ENCODE results near the gene CITED2. TPM values are rescaled to one million over a fixed set of nuclear protein-coding genes. Genes with fewer than 3 reads are reported as not detected.

The CITED2 gene
- total and polyA plus RNA-seq, 2 experiments from 2014 or later, result 644 to 1,192 TPM

DNA sequence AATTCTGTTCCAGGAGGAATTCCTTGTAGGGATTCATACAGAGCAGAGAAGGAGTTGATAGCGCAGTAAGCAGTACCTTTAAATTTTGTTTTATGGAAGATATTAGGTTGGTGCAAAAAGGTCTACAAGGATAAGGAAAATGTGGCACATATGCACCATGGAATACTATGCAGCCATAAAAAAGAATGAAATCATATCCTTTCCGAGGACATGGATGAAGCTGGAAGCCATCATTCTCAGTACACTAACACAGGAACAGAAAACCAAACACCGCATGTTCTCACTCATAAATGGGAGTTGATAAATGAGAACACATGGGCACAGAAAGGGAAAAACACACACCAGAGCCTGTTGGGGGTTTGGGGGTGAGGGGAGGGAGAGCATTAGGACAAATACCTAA lies 45.2 kb downstream of the CITED2 start:
- in situ Hi-C loops (cut with MboI), result no loop called here
- Histone ChIP-seq H3K27ac (no peak overlapping the region), H3K4me2 (ENCODE audit: unreplicated experiment) (no peak overlapping the region), H2AFZ (no peak overlapping the region), H3K4me1 (ENCODE audit: insufficient read depth) (peaks cover 10% of the 10 kb centered on the region), H3F3A (ENCODE audit: insufficient read depth) (peaks cover under 1% of the 10 kb centered on the region), H3K9ac (no peak overlapping the region), H4K20me1 (ENCODE audit: insufficient read depth) (no peaks in the 10 kb centered on the region), H3K9me3 (ENCODE audit: low read depth) (no peaks in the 10 kb centered on the region), H3K36me3 (ENCODE audit: low read depth) (no peaks in the 10 kb centered on the region), H3K9me2 (ENCODE audit: insufficient read depth) (no peaks in the 10 kb centered on the region), H3K4me3 (no peak overlapping the region), H3K79me2 (ENCODE audit: insufficient read depth) (no peaks in the 10 kb centered on the region), H3K27me3 (replicated peaks; ENCODE audit: insufficient read depth) (no peaks in the 10 kb centered on the region)
- no peak for DNase-seq
- 67% methylated on average over 3 of the region's 3 CpGs for WGBS, 2 experiments (ENCODE audit: low coverage in 1 of 2, low lambda C conversion rate in 2 of 2, missing lambda C conversion rate in 2 of 2)
- no peak for TF ChIP-seq EZH2 (IDR thresholded peaks at IDR 0.05; ENCODE audit: insufficient read depth, poor library complexity, severe bottlenecking)
- TF ChIP-seq EZH2phosphoT487 (IDR thresholded peaks at IDR 0.05; ENCODE audit: insufficient read depth, low read depth), result no peak

DNA sequence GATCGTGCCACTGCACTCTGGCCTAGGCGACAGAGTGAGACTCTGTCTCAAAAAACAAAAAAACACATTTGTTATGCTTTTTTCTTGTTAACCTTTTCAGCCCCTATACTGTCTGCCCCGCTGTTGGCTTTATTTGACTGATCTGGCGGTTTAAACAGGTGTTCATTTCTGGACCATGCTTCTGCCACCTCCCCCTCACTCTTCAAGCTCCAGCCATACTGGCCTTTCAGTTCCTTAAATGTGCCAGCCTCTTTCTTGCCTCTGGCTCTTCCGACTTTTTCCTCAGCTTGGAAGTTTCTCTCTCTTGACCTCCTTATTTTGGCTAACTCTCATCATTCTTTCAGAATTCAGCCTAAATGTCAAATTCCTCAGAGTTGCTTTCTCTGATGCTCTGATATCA lies 47.4 kb downstream of the CITED2 start:
- Histone ChIP-seq H4K20me1 (ENCODE audit: insufficient read depth) (no peaks in the 10 kb centered on the region), H2AFZ (no peak overlapping the region), H3K9me2 (ENCODE audit: insufficient read depth) (no peaks in the 10 kb centered on the region), H3K27ac (no peak overlapping the region), H3K4me2 (ENCODE audit: unreplicated experiment) (no peak overlapping the region), H3K4me3 (no peak overlapping the region), H3K27me3 (replicated peaks; ENCODE audit: insufficient read depth) (no peaks in the 10 kb centered on the region), H3F3A (ENCODE audit: insufficient read depth) (no peaks in the 10 kb centered on the region), H3K4me1 (ENCODE audit: insufficient read depth) (peaks cover 4% of the 10 kb centered on the region; the same call in 1 of the 2 replicates), H3K79me2 (ENCODE audit: insufficient read depth) (no peaks in the 10 kb centered on the region), H3K36me3 (ENCODE audit: low read depth) (no peaks in the 10 kb centered on the region), H3K9me3 (ENCODE audit: low read depth) (no peaks in the 10 kb centered on the region), H3K9ac (no peak overlapping the region)
- in situ Hi-C loops (cut with MboI), result no loop called here
- no peak for DNase-seq
- whole genome bisulfite sequencing, 2 experiments (ENCODE audit: low coverage in 1 of 2, low lambda C conversion rate in 2 of 2, missing lambda C conversion rate in 2 of 2), result 94 to 99% methylated on average over 5 of the region's 5 CpGs
- TF ChIP-seq EZH2 (IDR thresholded peaks at IDR 0.05; ENCODE audit: insufficient read depth, poor library complexity, severe bottlenecking), result no peak
- TF ChIP-seq EZH2phosphoT487 (IDR thresholded peaks at IDR 0.05; ENCODE audit: insufficient read depth, low read depth), result no peak

GRCh38 chr6:139325686-139326085 lies 48.8 kb downstream of the CITED2 start:
- Histone ChIP-seq H2AFZ (no peak overlapping the region), H3K9me2 (ENCODE audit: insufficient read depth) (no peaks in the 10 kb centered on the region), H3K27ac (no peak overlapping the region), H3K4me3 (no peak overlapping the region), H3K4me2 (ENCODE audit: unreplicated experiment) (no peak overlapping the region), H4K20me1 (ENCODE audit: insufficient read depth) (no peaks in the 10 kb centered on the region), H3K9ac (no peak overlapping the region), H3K27me3 (replicated peaks; ENCODE audit: insufficient read depth) (no peaks in the 10 kb centered on the region), H3K36me3 (ENCODE audit: low read depth) (no peaks in the 10 kb centered on the region), H3K9me3 (ENCODE audit: low read depth) (no peaks in the 10 kb centered on the region), H3K4me1 (ENCODE audit: insufficient read depth) (no peaks in the 10 kb centered on the region), H3K79me2 (ENCODE audit: insufficient read depth) (no peaks in the 10 kb centered on the region), H3F3A (ENCODE audit: insufficient read depth) (no peaks in the 10 kb centered on the region)
- in situ Hi-C loops (cut with MboI), result no loop called here
- 77 to 86% methylated on average over 1 of the region's 1 CpG for WGBS, 2 experiments (ENCODE audit: low coverage in 1 of 2, low lambda C conversion rate in 2 of 2, missing lambda C conversion rate in 2 of 2)
- TF ChIP-seq EZH2phosphoT487 (IDR thresholded peaks at IDR 0.05; ENCODE audit: insufficient read depth, low read depth), result no peak
- TF ChIP-seq EZH2 (IDR thresholded peaks at IDR 0.05; ENCODE audit: insufficient read depth, poor library complexity, severe bottlenecking), result no peak
- DNase-seq, result no peak

DNA sequence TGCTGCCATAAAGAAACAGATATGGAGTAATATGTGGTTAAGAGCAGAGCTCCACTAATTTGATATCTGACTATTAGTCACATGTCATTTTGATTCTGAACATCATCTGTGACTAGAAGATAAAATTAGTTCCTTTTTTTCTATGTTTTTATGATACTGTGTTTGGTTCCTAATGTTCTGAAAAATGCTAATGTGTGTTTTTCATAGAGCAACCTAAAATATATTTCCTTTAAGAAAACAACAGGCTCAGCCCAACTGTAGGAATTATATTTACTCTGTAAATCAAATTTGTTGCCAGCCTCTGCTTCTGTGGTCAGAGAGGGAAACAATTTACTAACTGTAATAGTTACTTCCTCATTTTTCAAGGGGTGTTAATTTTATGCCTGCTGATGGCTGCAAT lies 49.3 kb downstream of the CITED2 start:
- H3F3A ChIP-seq (ENCODE audit: insufficient read depth), result no peaks in the 10 kb centered on the region
- DNase-seq, result no peak
- H3K9ac ChIP-seq, result no peak overlapping the region
- TF ChIP-seq EZH2phosphoT487 (IDR thresholded peaks at IDR 0.05; ENCODE audit: insufficient read depth, low read depth) (no peak), EZH2 (IDR thresholded peaks at IDR 0.05; ENCODE audit: insufficient read depth, poor library complexity, severe bottlenecking) (no peak)
- no peaks in the 10 kb centered on the region for H3K9me2 ChIP-seq (ENCODE audit: insufficient read depth)
- no peaks in the 10 kb centered on the region for H3K4me1 ChIP-seq (ENCODE audit: insufficient read depth)
- H3K9me3 ChIP-seq (ENCODE audit: low read depth), result no peaks in the 10 kb centered on the region
- no peaks in the 10 kb centered on the region for H4K20me1 ChIP-seq (ENCODE audit: insufficient read depth)
- H3K36me3 ChIP-seq (ENCODE audit: low read depth), result no peaks in the 10 kb centered on the region
- H3K4me2 ChIP-seq (ENCODE audit: unreplicated experiment), result no peak overlapping the region
- H3K27ac ChIP-seq, result no peak overlapping the region
- in situ Hi-C loops (cut with MboI), result no loop called here
- no peak overlapping the region for H3K4me3 ChIP-seq
- H3K79me2 ChIP-seq (ENCODE audit: insufficient read depth), result no peaks in the 10 kb centered on the region
- H3K27me3 ChIP-seq (replicated peaks; ENCODE audit: insufficient read depth), result no peaks in the 10 kb centered on the region
- no peak overlapping the region for H2AFZ ChIP-seq

- H3F3A ChIP-seq (ENCODE audit: insufficient read depth), result no peaks in the 10 kb centered on the region
- H4K20me1 ChIP-seq (ENCODE audit: insufficient read depth), result no peaks in the 10 kb centered on the region
- H2AFZ ChIP-seq, result no peak overlapping the region
- no peaks in the 10 kb centered on the region for H3K9me3 ChIP-seq (ENCODE audit: low read depth)
- TF ChIP-seq EZH2phosphoT487 (IDR thresholded peaks at IDR 0.05; ENCODE audit: insufficient read depth, low read depth), result no peak
- no peak for TF ChIP-seq EZH2 (IDR thresholded peaks at IDR 0.05; ENCODE audit: insufficient read depth, poor library complexity, severe bottlenecking)
- peak overlapping the region; percentile 10 for H3K4me2 ChIP-seq (ENCODE audit: unreplicated experiment)
- no peak overlapping the region; the same call in 1 of the 2 replicates for H3K4me3 ChIP-seq
- no peak overlapping the region for H3K27ac ChIP-seq
- H3K79me2 ChIP-seq (ENCODE audit: insufficient read depth), result no peaks in the 10 kb centered on the region
- H3K9ac ChIP-seq, result no peak overlapping the region
- H3K9me2 ChIP-seq (ENCODE audit: insufficient read depth), result no peaks in the 10 kb centered on the region
- no peaks in the 10 kb centered on the region for H3K4me1 ChIP-seq (ENCODE audit: insufficient read depth)
- H3K27me3 ChIP-seq (replicated peaks; ENCODE audit: insufficient read depth), result no peaks in the 10 kb centered on the region
- WGBS, 2 experiments (ENCODE audit: low coverage in 1 of 2, low lambda C conversion rate in 2 of 2, missing lambda C conversion rate in 2 of 2), result 0 to 11% methylated on average over 1 of the region's 1 CpG
- H3K36me3 ChIP-seq (ENCODE audit: low read depth), result no peaks in the 10 kb centered on the region
- in situ Hi-C loops (cut with MboI), result no loop called here
- no peak for DNase-seq
These were observed 50.2 kb downstream of the CITED2 start for GRCh38 chr6:139324301-139324555.
